ENCODE measurements around the gene ICE2.

ICE2 gene

DNA sequence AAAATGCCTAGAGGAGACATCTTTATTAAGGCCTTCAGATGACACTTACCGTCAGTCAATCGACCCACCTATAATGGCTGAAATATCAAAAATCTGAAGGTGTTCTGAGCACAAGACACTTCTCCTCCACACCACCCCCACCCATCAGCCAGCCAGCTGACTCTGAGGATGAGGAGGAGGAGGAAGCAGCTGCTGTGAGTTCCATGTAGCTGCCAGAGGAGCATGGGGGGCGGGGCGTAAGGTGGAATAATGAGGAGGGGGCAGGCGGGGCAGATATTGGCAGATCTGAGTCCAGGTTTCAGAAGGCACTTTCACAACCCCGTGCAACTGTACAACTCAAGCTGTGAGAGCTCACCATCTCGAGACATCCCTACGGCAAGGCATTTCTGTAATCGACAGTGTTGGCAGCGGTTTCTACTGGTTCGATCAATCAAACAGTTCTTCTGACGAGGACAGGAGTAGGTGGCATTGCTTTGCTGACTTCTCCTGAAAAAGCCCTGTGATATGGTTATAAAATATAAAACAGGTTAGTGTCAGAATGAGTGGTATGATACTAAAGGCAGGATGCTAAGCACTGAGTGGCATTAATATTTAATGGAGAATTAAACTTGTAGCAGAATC, 35.4 kb upstream of the ICE2 start:
- DNase-seq (ENCODE audit: extremely low spot score) = no peak
- CTCF ChIA-PET = no interaction called here
- no peak for TF ChIP-seq FOXM1 (IDR thresholded peaks at IDR 0.05; ENCODE audit: borderline replicate concordance)
- no peak for TF ChIP-seq SP1 (IDR thresholded peaks at IDR 0.05)
- no peak for TF ChIP-seq TARDBP (IDR thresholded peaks at IDR 0.05)
- TF ChIP-seq ZNF384 (IDR thresholded peaks at IDR 0.05) = no peak
- TF ChIP-seq NFRKB (IDR thresholded peaks at IDR 0.05) = no peak
- TF ChIP-seq FOXA1 (IDR thresholded peaks at IDR 0.05) = no peak
- no peak for TF ChIP-seq LEF1 (IDR thresholded peaks at IDR 0.05; ENCODE audit: borderline replicate concordance)
- TF ChIP-seq HDGF (IDR thresholded peaks at IDR 0.05; ENCODE audit: borderline replicate concordance) = no peak
- POLR2A ChIA-PET = no interaction called here

DNA sequence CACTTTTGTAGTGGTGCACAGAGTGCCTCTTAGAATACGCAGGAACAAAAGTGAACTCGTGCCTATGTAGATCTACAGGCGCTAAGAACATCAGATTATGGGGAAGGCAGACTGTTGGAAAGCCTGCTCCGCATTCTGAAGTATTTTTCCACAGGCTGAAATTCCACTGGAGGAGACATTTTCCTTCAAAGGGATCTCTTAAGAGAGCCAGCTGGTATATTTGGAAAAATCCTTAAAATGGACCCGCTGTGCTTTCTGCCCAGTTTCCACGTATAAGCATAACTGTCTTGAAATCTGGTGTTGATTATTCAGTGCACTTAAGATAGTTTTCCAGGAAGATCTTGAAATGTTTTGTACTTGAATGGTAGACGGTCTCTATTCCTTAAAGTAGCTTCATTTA, 34.7 kb upstream of the ICE2 start:
- CTCF ChIA-PET = no interaction called here
- TF ChIP-seq NFRKB (IDR thresholded peaks at IDR 0.05) (no peak), ELF4 (IDR thresholded peaks at IDR 0.05) (no peak), FOXM1 (IDR thresholded peaks at IDR 0.05; ENCODE audit: borderline replicate concordance) (no peak)
- POLR2A ChIA-PET = no interaction called here
- DNase-seq (ENCODE audit: extremely low spot score) = no peak

DNA sequence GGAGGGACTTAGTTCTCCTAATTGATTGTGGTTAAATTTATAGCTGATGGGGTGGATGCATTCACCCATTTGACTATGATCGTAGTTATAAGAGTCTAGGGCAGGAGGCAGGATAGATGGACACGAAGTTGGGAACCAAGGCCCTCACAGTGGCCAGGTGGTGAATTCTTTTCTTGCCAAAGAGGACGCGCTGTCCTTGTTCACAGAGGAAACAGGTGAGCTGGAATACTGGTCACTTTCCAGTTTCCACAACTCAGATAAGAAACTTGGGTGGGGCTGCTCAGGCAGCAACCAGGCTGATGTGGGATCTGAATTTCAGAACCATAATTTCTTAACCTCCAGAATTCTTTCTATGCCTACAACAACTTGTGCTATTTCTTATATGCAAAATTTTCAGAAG, 34.0 kb upstream of the ICE2 start:
- DNase-seq (ENCODE audit: extremely low spot score) = no peak
- ChIA-PET CTCF (no interaction called here), POLR2A (no interaction called here)
- TF ChIP-seq FOXA1 (IDR thresholded peaks at IDR 0.05) (no peak), SP1 (IDR thresholded peaks at IDR 0.05) (no peak), FOXM1 (IDR thresholded peaks at IDR 0.05; ENCODE audit: borderline replicate concordance) (no peak), HDGF (IDR thresholded peaks at IDR 0.05; ENCODE audit: borderline replicate concordance) (no peak), SUZ12 (IDR thresholded peaks at IDR 0.05) (no peak), CTBP1 (IDR thresholded peaks at IDR 0.05; ENCODE audit: borderline replicate concordance) (no peak), L3MBTL2 (conservative IDR thresholded peaks at IDR 0.05) (no peak), TARDBP (IDR thresholded peaks at IDR 0.05) (no peak), LEF1 (IDR thresholded peaks at IDR 0.05; ENCODE audit: borderline replicate concordance) (no peak)

DNA sequence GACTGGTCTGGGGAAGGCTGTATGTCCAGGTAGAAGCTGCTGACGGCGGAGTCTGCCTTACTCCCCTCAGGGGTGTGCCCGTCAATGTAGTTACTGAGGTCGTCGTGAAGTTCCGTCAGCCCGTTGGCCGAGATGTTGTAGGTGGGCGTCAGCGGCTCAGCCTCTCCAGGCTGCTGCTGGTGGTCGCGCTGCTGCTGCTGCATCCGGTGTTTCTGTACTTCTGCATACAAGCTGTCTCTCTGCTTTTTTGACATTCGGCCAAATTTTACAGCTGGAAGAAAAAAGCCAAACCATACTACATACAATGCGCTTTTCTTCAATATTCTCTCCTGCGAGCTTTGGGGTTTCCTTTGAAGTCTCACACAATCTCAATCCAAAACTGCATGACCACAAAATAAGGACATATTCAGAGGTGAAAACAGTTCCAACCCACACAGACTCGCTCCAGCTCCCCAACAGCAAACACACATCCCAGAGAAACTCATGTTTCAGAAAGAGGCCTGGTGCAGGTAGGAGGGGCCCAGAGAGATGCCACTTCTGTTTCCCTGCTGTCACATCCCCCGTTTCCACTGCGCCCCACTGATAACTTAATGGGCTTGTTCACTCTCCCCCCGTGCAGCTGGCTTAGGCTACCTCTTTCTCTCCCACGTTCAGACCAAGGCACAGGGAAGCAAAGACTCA, 32.5 kb upstream of the ICE2 start:
- ChIA-PET POLR2A (no interaction called here), CTCF (no interaction called here)
- no peak for TF ChIP-seq FOXM1 (IDR thresholded peaks at IDR 0.05; ENCODE audit: borderline replicate concordance)
- TF ChIP-seq L3MBTL2 (conservative IDR thresholded peaks at IDR 0.05) = no peak
- no peak for TF ChIP-seq NFRKB (IDR thresholded peaks at IDR 0.05)
- TF ChIP-seq CTBP1 (IDR thresholded peaks at IDR 0.05; ENCODE audit: borderline replicate concordance) = no peak
- TF ChIP-seq ELF4 (IDR thresholded peaks at IDR 0.05) = no peak
- no peak for TF ChIP-seq SP1 (IDR thresholded peaks at IDR 0.05)
- no peak for TF ChIP-seq BHLHE40 (IDR thresholded peaks at IDR 0.05; ENCODE audit: borderline replicate concordance)
- no peak for TF ChIP-seq FOXK2 (IDR thresholded peaks at IDR 0.05)
- TF ChIP-seq FOXA1 (IDR thresholded peaks at IDR 0.05) = no peak
- no peak for TF ChIP-seq ARNT (IDR thresholded peaks at IDR 0.05)
- no peak for TF ChIP-seq SUZ12 (IDR thresholded peaks at IDR 0.05)
- no peak for TF ChIP-seq TARDBP (IDR thresholded peaks at IDR 0.05)
- TF ChIP-seq, protein P1, sequence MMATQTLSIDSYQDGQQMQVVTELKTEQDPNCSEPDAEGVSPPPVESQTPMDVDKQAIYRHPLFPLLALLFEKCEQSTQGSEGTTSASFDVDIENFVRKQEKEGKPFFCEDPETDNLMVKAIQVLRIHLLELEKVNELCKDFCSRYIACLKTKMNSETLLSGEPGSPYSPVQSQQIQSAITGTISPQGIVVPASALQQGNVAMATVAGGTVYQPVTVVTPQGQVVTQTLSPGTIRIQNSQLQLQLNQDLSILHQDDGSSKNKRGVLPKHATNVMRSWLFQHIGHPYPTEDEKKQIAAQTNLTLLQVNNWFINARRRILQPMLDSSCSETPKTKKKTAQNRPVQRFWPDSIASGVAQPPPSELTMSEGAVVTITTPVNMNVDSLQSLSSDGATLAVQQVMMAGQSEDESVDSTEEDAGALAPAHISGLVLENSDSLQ (IDR thresholded peaks at IDR 0.05) = no peak
- no peak for TF ChIP-seq LEF1 (IDR thresholded peaks at IDR 0.05; ENCODE audit: borderline replicate concordance)
- no peak for TF ChIP-seq HDGF (IDR thresholded peaks at IDR 0.05; ENCODE audit: borderline replicate concordance)
- TF ChIP-seq ZNF384 (IDR thresholded peaks at IDR 0.05) = no peak

DNA sequence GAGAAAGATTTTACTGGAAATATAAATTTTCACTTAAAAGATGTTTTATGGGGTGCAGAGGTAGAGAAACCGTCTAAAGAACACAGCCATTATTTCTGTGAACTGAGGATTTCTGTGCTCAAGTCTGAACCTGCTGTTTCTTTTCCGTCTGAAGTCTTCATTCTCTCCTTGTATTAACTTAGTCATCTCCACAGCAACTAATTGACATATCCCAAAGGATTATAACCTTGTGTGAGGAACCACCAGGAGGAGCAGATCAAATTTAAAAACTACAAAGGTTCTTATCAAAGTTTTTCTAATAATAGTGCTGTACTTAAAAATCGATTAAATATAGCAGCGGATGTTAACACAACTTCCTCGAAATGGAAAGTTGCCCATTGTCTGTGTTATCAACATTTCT, 31.1 kb upstream of the ICE2 start:
- no peak for TF ChIP-seq ZNF384 (IDR thresholded peaks at IDR 0.05)
- no peak for TF ChIP-seq TARDBP (IDR thresholded peaks at IDR 0.05)
- TF ChIP-seq FOXM1 (IDR thresholded peaks at IDR 0.05; ENCODE audit: borderline replicate concordance) = no peak
- no peak for TF ChIP-seq SUZ12 (IDR thresholded peaks at IDR 0.05)
- no peak for TF ChIP-seq ARNT (IDR thresholded peaks at IDR 0.05)
- no peak for TF ChIP-seq CTBP1 (IDR thresholded peaks at IDR 0.05; ENCODE audit: borderline replicate concordance)
- TF ChIP-seq ELF4 (IDR thresholded peaks at IDR 0.05) = no peak
- TF ChIP-seq NFRKB (IDR thresholded peaks at IDR 0.05) = no peak
- TF ChIP-seq L3MBTL2 (conservative IDR thresholded peaks at IDR 0.05) = no peak
- no peak for TF ChIP-seq BHLHE40 (IDR thresholded peaks at IDR 0.05; ENCODE audit: borderline replicate concordance)
- POLR2A ChIA-PET = interaction anchor here (0.6 kb wide), 1 partner anchor 19 kb away, joined by 3 read pairs; no protein-coding TSS in a partner anchor
- DNase-seq (ENCODE audit: extremely low spot score) = no peak
- CTCF ChIA-PET = no interaction called here

More for the DNA sequence above, 32.5 kb upstream of the ICE2 start:
- DNase-seq (ENCODE audit: extremely low spot score) = no peak

DNA sequence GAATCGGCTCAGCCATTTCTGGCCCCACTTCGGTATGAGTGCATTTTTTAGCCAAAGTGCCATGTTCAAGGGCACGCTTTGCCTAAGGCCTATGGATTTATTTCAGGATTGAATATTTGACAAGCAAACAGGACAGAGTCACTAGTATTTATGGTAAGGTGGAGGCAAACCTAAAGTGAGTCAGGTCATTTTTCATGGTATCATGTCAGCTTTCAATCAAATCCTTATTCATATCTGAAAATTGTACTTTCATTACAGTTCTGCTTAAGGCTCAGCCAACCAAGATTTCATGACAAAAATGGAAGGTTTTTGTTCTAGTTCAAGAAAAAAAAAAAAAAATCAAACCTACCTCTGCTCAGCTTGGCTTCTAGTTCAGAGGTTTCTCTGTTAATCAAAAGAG, 30.5 kb upstream of the ICE2 start:
- DNase-seq (ENCODE audit: extremely low spot score) = no peak
- TF ChIP-seq FOXM1 (IDR thresholded peaks at IDR 0.05; ENCODE audit: borderline replicate concordance) (no peak), NFRKB (IDR thresholded peaks at IDR 0.05) (no peak), LEF1 (IDR thresholded peaks at IDR 0.05; ENCODE audit: borderline replicate concordance) (no peak), HDGF (IDR thresholded peaks at IDR 0.05; ENCODE audit: borderline replicate concordance) (no peak), TARDBP (IDR thresholded peaks at IDR 0.05) (no peak), BHLHE40 (IDR thresholded peaks at IDR 0.05; ENCODE audit: borderline replicate concordance) (no peak)
- POLR2A ChIA-PET = interaction anchor here (0.6 kb wide), 1 partner anchor 20 kb away, joined by 3 read pairs; no protein-coding TSS in a partner anchor
- CTCF ChIA-PET = no interaction called here

DNA sequence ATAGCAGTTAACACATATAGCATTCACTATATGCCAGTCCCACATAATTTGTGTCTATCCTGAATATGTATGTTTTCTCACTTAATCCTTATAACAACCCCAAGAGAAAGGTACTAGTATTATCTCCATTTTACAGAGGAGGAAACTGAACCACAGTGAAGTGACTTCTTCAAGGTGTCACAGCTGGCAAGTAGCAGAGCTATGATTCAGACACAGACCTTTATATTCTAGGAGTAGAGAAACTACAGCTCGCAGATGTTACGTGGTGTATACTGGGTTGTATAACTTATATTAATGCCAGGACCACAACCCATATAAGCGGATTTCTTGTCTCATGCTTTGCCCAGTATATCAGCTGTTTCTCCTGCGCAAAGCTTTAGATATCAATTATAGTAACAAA, 29.5 kb upstream of the ICE2 start:
- ChIA-PET POLR2A (no interaction called here), CTCF (interaction anchor here (0.6 to 0.9 kb wide), 5 partner anchors 12 to 1326 kb away, joined by 3 to 5 read pairs (median 3); no protein-coding TSS in a partner anchor)
- TF ChIP-seq FOXM1 (IDR thresholded peaks at IDR 0.05; ENCODE audit: borderline replicate concordance) (no peak), ELF4 (IDR thresholded peaks at IDR 0.05) (no peak), L3MBTL2 (conservative IDR thresholded peaks at IDR 0.05) (no peak), ARNT (IDR thresholded peaks at IDR 0.05) (no peak), SP1 (IDR thresholded peaks at IDR 0.05) (no peak), ZNF384 (IDR thresholded peaks at IDR 0.05) (no peak), FOXK2 (IDR thresholded peaks at IDR 0.05) (no peak), NFRKB (IDR thresholded peaks at IDR 0.05) (no peak), TARDBP (IDR thresholded peaks at IDR 0.05) (no peak), SUZ12 (IDR thresholded peaks at IDR 0.05) (no peak)
- DNase-seq (ENCODE audit: extremely low spot score) = no peak

Data from HEK293T (cell line).